DOHH2 (cell line): ENCODE results near the gene HPSE.

Experiments used
- CTCF ChIP-seq: fragments of 200-600 bp; sonication (generic); IDR thresholded peaks from one replicate; pipeline ENCODE4 v1.5.1; 2014; ENCODE audit warnings: antibody characterized with exemption, mild to moderate bottlenecking, low read depth, low read length; ENCODE audit not compliant: poor library complexity, severe bottlenecking
- EZH2phosphoT487 ChIP-seq: fragments of 200-600 bp; sonication (generic); IDR thresholded peaks from 2 replicates; pipeline ENCODE4 v1.6.1; 2017; ENCODE audit warnings: borderline replicate concordance, mild to moderate bottlenecking, antibody characterized with exemption, low read length, moderate library complexity, mixed read lengths

- no peak for TF ChIP-seq CTCF
- TF ChIP-seq EZH2phosphoT487: no peak
These were observed at the start of gene HPSE for GRCh38 chr4:83334425-83335241.
